H54 (cell line): ENCODE results near the gene GNG13.
"Not testable (repeated sequence)": the region's sequence is repeated elsewhere in the genome, so short reads cannot be mapped to it uniquely, and the experiment has no call there.

Experiments used
- DNase-seq: peaks from one replicate; pipeline ENCODE4 v3.0.0; 2011; ENCODE audit warnings: low spot score, mixed read lengths; ENCODE audit not compliant: insufficient read length
- FAIRE-seq: peaks from 3 replicates; lab custom pipeline; 2011; peaks lifted over from hg19 to GRCh38; lab: Jason Lieb, UNC
- POLR2A ChIP-seq: IDR thresholded peaks from 2 replicates; pipeline ENCODE4 v1.6.1; 2011; ENCODE audit warnings: low read depth, mild to moderate bottlenecking, low read length

GNG13 gene

GRCh38 chr16:779561-779960, 21.0 kb downstream of the GNG13 start:
- no peak for TF ChIP-seq POLR2A
- FAIRE-seq (no peak), DNase-seq (no peak)

GRCh38 chr16:778909-779527, 21.5 kb downstream of the GNG13 start:
- FAIRE-seq (no peak), DNase-seq (no peak)
- TF ChIP-seq POLR2A = no peak

- no peak for TF ChIP-seq POLR2A
- FAIRE-seq = no peak
Measured at GRCh38 chr16:778447-778846, 22.1 kb downstream of the GNG13 start.

GRCh38 chr16:777826-778225, 22.7 kb downstream of the GNG13 start:
- no peak for DNase-seq
- no peak for TF ChIP-seq POLR2A

More at GRCh38 chr16:778447-778846, 22.1 kb downstream of the GNG13 start:
- no peak for DNase-seq

GRCh38 chr16:776824-777223, 23.7 kb downstream of the GNG13 start:
- FAIRE-seq (no peak), DNase-seq (no peak)
- no peak for TF ChIP-seq POLR2A

More at GRCh38 chr16:777826-778225, 22.7 kb downstream of the GNG13 start:
- FAIRE-seq = no peak

- FAIRE-seq, DNase-seq: not testable (repeated sequence)
Measured at GRCh38 chr16:776298-776697, 24.2 kb downstream of the GNG13 start.

GRCh38 chr16:775236-775796, 25.2 kb downstream of the GNG13 start:
- no peak for FAIRE-seq
- DNase-seq = no peak
- TF ChIP-seq POLR2A = no peak

- no peak for TF ChIP-seq POLR2A
- FAIRE-seq = no peak
- no peak for DNase-seq
Measured at GRCh38 chr16:774086-775001, 26.2 kb downstream of the GNG13 start.

GRCh38 chr16:772959-773358, 27.6 kb downstream of the GNG13 start:
- no peak for TF ChIP-seq POLR2A
- FAIRE-seq = no peak
- DNase-seq = no peak

GRCh38 chr16:770411-770810, 30.1 kb downstream of the GNG13 start:
- TF ChIP-seq POLR2A = no peak
- DNase-seq = no peak
- FAIRE-seq = no peak

- DNase-seq (no peak), FAIRE-seq (no peak)
- TF ChIP-seq POLR2A = no peak
Measured at GRCh38 chr16:769934-770333, 30.6 kb downstream of the GNG13 start.

- no peak for DNase-seq
- no peak for TF ChIP-seq POLR2A
- no peak for FAIRE-seq
Measured at GRCh38 chr16:769184-769784, 31.2 kb downstream of the GNG13 start.

GRCh38 chr16:768428-768827, 32.1 kb downstream of the GNG13 start:
- no peak for FAIRE-seq
- DNase-seq = no peak
- no peak for TF ChIP-seq POLR2A

- no peak for TF ChIP-seq POLR2A
- FAIRE-seq (no peak), DNase-seq (no peak)
Measured at GRCh38 chr16:767743-768235, 32.7 kb downstream of the GNG13 start.
